SU-DHL-6 (cell line): ENCODE data around the gene RNF212.
A peak's percentile ranks its signal among the peaks of the same experiment; 100 is the strongest.

Source experiments
- H2AFZ ChIP-seq: fragments of 200-600 bp; sonication (generic); 2 replicates; pipeline ENCODE4 v1.6.1; 2014; ENCODE audit warnings: low read depth, mild to moderate bottlenecking, moderate library complexity, mixed read lengths, antibody characterized with exemption, low read length; ENCODE audit not compliant: severe bottlenecking
- H3F3A ChIP-seq: fragments of 200-600 bp; shearing (Covaris generic); 2 replicates; pipeline ENCODE4 v1.6.0; 2016; ENCODE audit warnings: antibody characterized with exemption, mild to moderate bottlenecking; ENCODE audit not compliant: insufficient read depth
- H3K27ac ChIP-seq: fragments of 200-600 bp; sonication (generic); 2 replicates; pipeline ENCODE4 v1.5.1; 2016; ENCODE audit warnings: low read depth, mild to moderate bottlenecking, low read length, moderate library complexity, mixed read lengths
- H3K27me3 ChIP-seq: fragments of 200-600 bp; sonication (generic), shearing (Covaris generic); 2 replicates; pipeline ENCODE4 v1.6.0; 2014; ENCODE audit warnings: mild to moderate bottlenecking, low read length
- H3K36me3 ChIP-seq: fragments of 200-600 bp; sonication (generic); 2 replicates; pipeline ENCODE4 v1.6.1; 2014; ENCODE audit warnings: mild to moderate bottlenecking, low read length, mixed read lengths
- H3K4me2 ChIP-seq: fragments of 300-600, 200-600 bp; shearing (Covaris generic), sonication (generic); 2 replicates; pipeline ENCODE4 v1.6.0; 2014; ENCODE audit warnings: low read length, low read depth, mild to moderate bottlenecking; ENCODE audit not compliant: poor library complexity, severe bottlenecking
- H3K4me3 ChIP-seq: fragments of 200-600 bp; sonication (generic); 2 replicates; pipeline ENCODE4 v1.5.1; 2014; ENCODE audit warnings: antibody characterized with exemption, low read length, mild to moderate bottlenecking, mixed read lengths; ENCODE audit not compliant: insufficient read depth, poor library complexity, severe bottlenecking
- H3K79me2 ChIP-seq: fragments of 200-600 bp; sonication (generic); 2 replicates; pipeline ENCODE4 v1.6.1; 2014; ENCODE audit warnings: mild to moderate bottlenecking, low read length, moderate library complexity; ENCODE audit not compliant: insufficient read depth
- H3K9ac ChIP-seq: fragments of 200-600 bp; sonication (generic); 2 replicates; pipeline ENCODE4 v1.7.0; 2014; ENCODE audit warnings: mild to moderate bottlenecking, low read length
- H3K9me2 ChIP-seq: fragments of 200-600 bp; sonication (generic); replicated peaks from 2 replicates; pipeline ENCODE4 v1.6.1; 2014; ENCODE audit warnings: low read length; ENCODE audit not compliant: insufficient read depth
- H3K9me3 ChIP-seq: fragments of 200-600 bp; sonication (generic); 2 replicates; pipeline ENCODE4 v1.6.1; 2014; ENCODE audit warnings: low read length, mixed read lengths; ENCODE audit not compliant: insufficient read depth
- H4K20me1 ChIP-seq: fragments of 200-600 bp; sonication (generic); 2 replicates; pipeline ENCODE4 v1.6.1; 2014; ENCODE audit warnings: low read depth, mild to moderate bottlenecking, antibody characterized with exemption, low read length, moderate library complexity, mixed read lengths
- CTCF ChIP-seq: fragments of 200-600 bp; sonication (generic); IDR thresholded peaks from one replicate; pipeline ENCODE4 v1.5.1; 2017; ENCODE audit warnings: antibody characterized with exemption, mild to moderate bottlenecking, low read length, moderate library complexity; ENCODE audit not compliant: insufficient read depth, poor library complexity, severe bottlenecking
- EZH2phosphoT487 ChIP-seq: fragments of 200-600 bp; sonication (generic), shearing (Covaris generic); conservative IDR thresholded peaks from 2 replicates; pipeline ENCODE4 v1.6.1; 2018; ENCODE audit warnings: mild to moderate bottlenecking, antibody characterized with exemption, low read length, moderate library complexity, mixed read lengths

The RNF212 gene

GRCh38 chr4:1084796-1085403 lies 28.5 kb downstream of the RNF212 start:
- H3K27me3 ChIP-seq, result no peaks in the 10 kb centered on the region; the same call in 1 of the 2 replicates
- H4K20me1 ChIP-seq, result no peaks in the 10 kb centered on the region
- H3K4me3 ChIP-seq, result no peak overlapping the region
- no peaks in the 10 kb centered on the region for H3K9me2 ChIP-seq
- peaks cover 11% of the 10 kb centered on the region; the same call in 1 of the 2 replicates for H3K9me3 ChIP-seq
- no peak overlapping the region for H3K4me2 ChIP-seq
- H3F3A ChIP-seq, result no peaks in the 10 kb centered on the region
- TF ChIP-seq CTCF (no peak), EZH2phosphoT487 (no peak)
- H3K9ac ChIP-seq, result no peak overlapping the region
- no peaks in the 10 kb centered on the region for H3K79me2 ChIP-seq
- no peak overlapping the region for H2AFZ ChIP-seq
- H3K36me3 ChIP-seq, result no peaks in the 10 kb centered on the region
- H3K27ac ChIP-seq, result no peak overlapping the region

- H3K4me3 ChIP-seq, result no peak overlapping the region
- H3K9ac ChIP-seq, result no peak overlapping the region
- peaks cover 11% of the 10 kb centered on the region; the same call in 1 of the 2 replicates for H3K9me3 ChIP-seq
- no peaks in the 10 kb centered on the region for H3K9me2 ChIP-seq
- H4K20me1 ChIP-seq, result no peaks in the 10 kb centered on the region
- H3K27me3 ChIP-seq, result no peaks in the 10 kb centered on the region; the same call in 1 of the 2 replicates
- H2AFZ ChIP-seq, result no peak overlapping the region
- TF ChIP-seq CTCF (no peak), EZH2phosphoT487 (no peak)
- H3K27ac ChIP-seq, result no peak overlapping the region
- H3K79me2 ChIP-seq, result no peaks in the 10 kb centered on the region
- no peaks in the 10 kb centered on the region for H3F3A ChIP-seq
- no peaks in the 10 kb centered on the region for H3K36me3 ChIP-seq
- no peak overlapping the region for H3K4me2 ChIP-seq
Measured at GRCh38 chr4:1084394-1084793, 29.0 kb downstream of the RNF212 start.

- H3K27me3 ChIP-seq, result no peaks in the 10 kb centered on the region; the same call in 1 of the 2 replicates
- no peaks in the 10 kb centered on the region for H3K79me2 ChIP-seq
- no peak overlapping the region for H2AFZ ChIP-seq
- no peaks in the 10 kb centered on the region for H3K9me2 ChIP-seq
- peak overlapping the region; percentile 17 for H3K4me2 ChIP-seq
- H3K4me3 ChIP-seq, result no peak overlapping the region
- TF ChIP-seq EZH2phosphoT487 (no peak), CTCF (no peak)
- H3F3A ChIP-seq, result no peaks in the 10 kb centered on the region
- H3K36me3 ChIP-seq, result no peaks in the 10 kb centered on the region
- no peaks in the 10 kb centered on the region for H3K9me3 ChIP-seq
- no peak overlapping the region for H3K27ac ChIP-seq
- H4K20me1 ChIP-seq, result no peaks in the 10 kb centered on the region
- H3K9ac ChIP-seq, result no peak overlapping the region
Measured at GRCh38 chr4:1082215-1083182, 30.9 kb downstream of the RNF212 start.
